ENCODE results near the gene RHOF. TPM values are rescaled to one million over a fixed set of nuclear protein-coding genes. Genes with fewer than 3 reads are reported as not detected.
"Not testable (repeated sequence)": the region's sequence is repeated elsewhere in the genome, so short reads cannot be mapped to it uniquely, and the experiment has no call there.

RHOF gene
- total RNA-seq, 6 experiments from 2014 or later: 3.7 to 16.2 (median 5.0) TPM

GRCh38 chr12:121748571-121749265 lies 44.8 kb downstream of the RHOF start:
- Histone ChIP-seq H3K36me3 (no peaks in the 10 kb centered on the region), H3K4me1 (peaks cover 0 to 10% (median 3%) of the 10 kb centered on the region in 4 donors), H3K9me3 (no peaks in the 10 kb centered on the region), H3K4me3 (no peak overlapping the region), H3K27ac (no peak overlapping the region), H3K27me3 (no peaks in the 10 kb centered on the region)
- intact Hi-C loops (cut with DNase I): no loop called here
- ATAC-seq (peak; percentile 45 to 83 (median 66)), DNase-seq (peak in 1 of 3 donors; percentile 52)
- TF ChIP-seq CTCF (IDR thresholded peaks at IDR 0.05): no peak
- no peak for TF ChIP-seq POLR2A (IDR thresholded peaks at IDR 0.05)
- WGBS (ENCODE audit: insufficient coverage, low coverage, low lambda C conversion rate, missing lambda C conversion rate): 22% methylated on average over 11 of the region's 17 CpGs

- peaks cover 0 to 4% (median under 1%) of the 10 kb centered on the region in 4 donors for H3K4me1 ChIP-seq
- H3K27me3 ChIP-seq: no peaks in the 10 kb centered on the region
- intact Hi-C loops (cut with DNase I): no loop called here
- TF ChIP-seq CTCF (IDR thresholded peaks at IDR 0.05) (no peak), POLR2A (IDR thresholded peaks at IDR 0.05) (no peak)
- WGBS (ENCODE audit: insufficient coverage, low coverage, low lambda C conversion rate, missing lambda C conversion rate): 40% methylated on average over 2 of the region's 13 CpGs
- H3K9me3 ChIP-seq: no peaks in the 10 kb centered on the region
- DNase-seq (no peak), ATAC-seq (peak in 2 of 4 donors; percentile 12 to 18)
- no peak overlapping the region for H3K27ac ChIP-seq
- H3K36me3 ChIP-seq: no peaks in the 10 kb centered on the region
- no peak overlapping the region for H3K4me3 ChIP-seq
Observed at GRCh38 chr12:121748218-121748570, 45.3 kb downstream of the RHOF start.

- H3K9me3 ChIP-seq; H3K4me1 ChIP-seq; H3K36me3 ChIP-seq; intact Hi-C loops (cut with DNase I); H3K27me3 ChIP-seq; H3K4me3 ChIP-seq; H3K27ac ChIP-seq; DNase-seq; ATAC-seq: not testable (repeated sequence)
- WGBS (ENCODE audit: insufficient coverage, low coverage, low lambda C conversion rate, missing lambda C conversion rate): 84% methylated on average over 2 of the region's 5 CpGs
Observed at GRCh38 chr12:121745545-121745944, 47.9 kb downstream of the RHOF start.

GRCh38 chr12:121741743-121742142 lies 51.7 kb downstream of the RHOF start:
- no peak for TF ChIP-seq POLR2A (IDR thresholded peaks at IDR 0.05)
- TF ChIP-seq CTCF (IDR thresholded peaks at IDR 0.05): no peak
- WGBS (ENCODE audit: insufficient coverage, low coverage, low lambda C conversion rate, missing lambda C conversion rate): 77% methylated on average over 6 of the region's 6 CpGs
- H3K9me3 ChIP-seq: no peaks in the 10 kb centered on the region
- H3K4me1 ChIP-seq: no peaks in the 10 kb centered on the region
- DNase-seq: no peak
- H3K36me3 ChIP-seq: no peaks in the 10 kb centered on the region
- no peak overlapping the region for H3K4me3 ChIP-seq
- H3K27me3 ChIP-seq: no peaks in the 10 kb centered on the region
- H3K27ac ChIP-seq: no peak overlapping the region
- no peak for ATAC-seq
- intact Hi-C loops (cut with DNase I): no loop called here

- Histone ChIP-seq H3K36me3 (no peaks in the 10 kb centered on the region), H3K27ac (no peak overlapping the region), H3K27me3 (no peaks in the 10 kb centered on the region), H3K4me3 (no peak overlapping the region), H3K9me3 (no peaks in the 10 kb centered on the region), H3K4me1 (no peaks in the 10 kb centered on the region)
- WGBS (ENCODE audit: insufficient coverage, low coverage, low lambda C conversion rate, missing lambda C conversion rate): 92% methylated on average over 4 of the region's 4 CpGs
- ATAC-seq (no peak), DNase-seq (no peak)
- intact Hi-C loops (cut with DNase I): no loop called here
- TF ChIP-seq POLR2A (IDR thresholded peaks at IDR 0.05) (no peak), CTCF (IDR thresholded peaks at IDR 0.05) (no peak)
Observed at GRCh38 chr12:121740847-121741246, 52.6 kb downstream of the RHOF start.
